ENCODE data around the gene FOXL3.

DNA sequence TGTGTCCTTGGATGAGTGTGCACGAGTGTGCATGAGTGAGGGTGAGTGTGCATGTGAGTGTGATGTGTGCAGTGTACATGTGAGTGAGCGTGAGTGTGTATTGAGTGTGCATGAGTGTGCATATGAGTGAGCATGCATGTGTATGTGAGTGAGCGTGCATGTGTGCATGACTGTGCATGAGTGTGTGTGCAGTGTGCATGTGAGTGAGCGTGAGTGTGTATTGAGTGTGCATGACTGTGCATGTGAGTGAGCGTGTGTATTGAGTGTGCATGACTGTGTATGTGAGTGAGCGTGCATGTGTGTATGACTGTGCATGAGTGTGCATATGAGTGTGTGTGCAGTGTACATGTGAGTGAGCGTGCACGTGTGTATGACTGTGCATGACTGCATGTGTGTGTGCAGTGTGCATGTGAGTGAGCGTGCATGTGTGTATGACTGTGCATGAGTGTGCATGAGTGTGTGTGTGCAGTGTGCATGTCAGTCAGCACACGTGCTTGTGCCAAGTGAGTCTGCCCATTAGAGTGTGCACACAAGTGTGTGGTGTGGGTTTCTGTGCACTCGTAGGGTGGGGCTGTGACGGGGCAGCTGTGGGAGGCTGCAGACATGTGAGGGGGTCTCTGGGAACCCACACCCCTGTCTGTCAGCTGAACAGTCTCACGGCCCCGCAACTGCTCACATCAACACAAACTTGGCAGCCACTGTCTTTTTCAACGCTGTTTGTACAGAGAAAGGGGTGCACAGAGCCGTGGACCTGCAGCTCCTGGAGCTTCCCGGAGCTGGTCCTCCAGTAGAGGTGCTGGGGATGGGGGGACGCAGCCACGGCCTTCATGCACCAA is 14.8 kb downstream of the FOXL3 start:
- TF ChIP-seq YY1 (IDR thresholded peaks at IDR 0.05) (no peak), CTCF (IDR thresholded peaks at IDR 0.05; ENCODE audit: low read depth, low read length, missing input control) (no peak), SP1 (IDR thresholded peaks at IDR 0.05) (no peak), TAF1 (conservative IDR thresholded peaks at IDR 0.05) (no peak), RAD21 (IDR thresholded peaks at IDR 0.05) (no peak), FOXA1 (IDR thresholded peaks at IDR 0.05) (no peak), JUND (IDR thresholded peaks at IDR 0.05) (no peak)
- TF ChIP-seq, protein P1, sequence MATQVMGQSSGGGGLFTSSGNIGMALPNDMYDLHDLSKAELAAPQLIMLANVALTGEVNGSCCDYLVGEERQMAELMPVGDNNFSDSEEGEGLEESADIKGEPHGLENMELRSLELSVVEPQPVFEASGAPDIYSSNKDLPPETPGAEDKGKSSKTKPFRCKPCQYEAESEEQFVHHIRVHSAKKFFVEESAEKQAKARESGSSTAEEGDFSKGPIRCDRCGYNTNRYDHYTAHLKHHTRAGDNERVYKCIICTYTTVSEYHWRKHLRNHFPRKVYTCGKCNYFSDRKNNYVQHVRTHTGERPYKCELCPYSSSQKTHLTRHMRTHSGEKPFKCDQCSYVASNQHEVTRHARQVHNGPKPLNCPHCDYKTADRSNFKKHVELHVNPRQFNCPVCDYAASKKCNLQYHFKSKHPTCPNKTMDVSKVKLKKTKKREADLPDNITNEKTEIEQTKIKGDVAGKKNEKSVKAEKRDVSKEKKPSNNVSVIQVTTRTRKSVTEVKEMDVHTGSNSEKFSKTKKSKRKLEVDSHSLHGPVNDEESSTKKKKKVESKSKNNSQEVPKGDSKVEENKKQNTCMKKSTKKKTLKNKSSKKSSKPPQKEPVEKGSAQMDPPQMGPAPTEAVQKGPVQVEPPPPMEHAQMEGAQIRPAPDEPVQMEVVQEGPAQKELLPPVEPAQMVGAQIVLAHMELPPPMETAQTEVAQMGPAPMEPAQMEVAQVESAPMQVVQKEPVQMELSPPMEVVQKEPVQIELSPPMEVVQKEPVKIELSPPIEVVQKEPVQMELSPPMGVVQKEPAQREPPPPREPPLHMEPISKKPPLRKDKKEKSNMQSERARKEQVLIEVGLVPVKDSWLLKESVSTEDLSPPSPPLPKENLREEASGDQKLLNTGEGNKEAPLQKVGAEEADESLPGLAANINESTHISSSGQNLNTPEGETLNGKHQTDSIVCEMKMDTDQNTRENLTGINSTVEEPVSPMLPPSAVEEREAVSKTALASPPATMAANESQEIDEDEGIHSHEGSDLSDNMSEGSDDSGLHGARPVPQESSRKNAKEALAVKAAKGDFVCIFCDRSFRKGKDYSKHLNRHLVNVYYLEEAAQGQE (IDR thresholded peaks at IDR 0.05) = no peak
- TF ChIP-seq, protein P2, sequence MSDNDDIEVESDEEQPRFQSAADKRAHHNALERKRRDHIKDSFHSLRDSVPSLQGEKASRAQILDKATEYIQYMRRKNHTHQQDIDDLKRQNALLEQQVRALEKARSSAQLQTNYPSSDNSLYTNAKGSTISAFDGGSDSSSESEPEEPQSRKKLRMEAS (IDR thresholded peaks at IDR 0.05) = no peak
- TF ChIP-seq, protein P3, sequence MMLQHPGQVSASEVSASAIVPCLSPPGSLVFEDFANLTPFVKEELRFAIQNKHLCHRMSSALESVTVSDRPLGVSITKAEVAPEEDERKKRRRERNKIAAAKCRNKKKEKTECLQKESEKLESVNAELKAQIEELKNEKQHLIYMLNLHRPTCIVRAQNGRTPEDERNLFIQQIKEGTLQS (IDR thresholded peaks at IDR 0.05) = no peak

All from liver (tissue), 3 donors.